SJCRH30 (cell line): ENCODE measurements around the gene ARHGAP21. TPM values are rescaled to one million over a fixed set of nuclear protein-coding genes. Genes with fewer than 3 reads are reported as not detected.
"Not testable (repeated sequence)": the region's sequence is repeated elsewhere in the genome, so short reads cannot be mapped to it uniquely, and the experiment has no call there.

Source experiments
- DNase-seq, 2 experiments: peaks; one replicate each; pipeline ENCODE4 v3.0.0-alpha.2; 2015 to 2020
- H3K27ac ChIP-seq: fragments of 250-450 bp; sonication (Bioruptor Pico); 2 replicates; pipeline ENCODE4 v1.5.1; 2020; ENCODE audit warnings: mild to moderate bottlenecking, moderate library complexity
- H3K27me3 ChIP-seq: fragments of 250-450 bp; sonication (Bioruptor Pico); 2 replicates; pipeline ENCODE4 v1.5.1; 2020; ENCODE audit warnings: mild to moderate bottlenecking, moderate library complexity
- H3K36me3 ChIP-seq: fragments of 250-450 bp; sonication (Bioruptor Pico); 2 replicates; pipeline ENCODE4 v1.5.1; 2020; ENCODE audit warnings: mild to moderate bottlenecking, moderate library complexity
- H3K4me1 ChIP-seq: fragments of 250-450 bp; sonication (Bioruptor Pico); 2 replicates; pipeline ENCODE4 v1.5.1; 2020; ENCODE audit warnings: mild to moderate bottlenecking, moderate library complexity
- H3K4me3 ChIP-seq: fragments of 250-450 bp; sonication (Bioruptor Pico); 2 replicates; pipeline ENCODE4 v1.5.1; 2020; ENCODE audit warnings: mild to moderate bottlenecking, moderate library complexity
- H3K9me3 ChIP-seq: fragments of 250-450 bp; sonication (Bioruptor Pico); replicated peaks from 2 replicates; pipeline ENCODE4 v1.5.1; 2020; ENCODE audit warnings: mild to moderate bottlenecking, moderate library complexity
- total RNA-seq: library from RNA; depleted of rRNA; stranded (reverse); fragments of >200 nt; shearing (Covaris generic); gene quantifications from 2 replicates; pipeline ENCODE4 v1.2.3, GENCODE V29; 2014

ARHGAP21 gene
- total RNA-seq, 1 experiment from 2014 or later: 48.7 TPM

GRCh38 chr10:24650669-24651391, 72.9 kb downstream of the ARHGAP21 start:
- peaks cover 4% of the 10 kb centered on the region; the same call in 1 of the 2 replicates for H3K9me3 ChIP-seq
- H3K27me3 ChIP-seq: no peaks in the 10 kb centered on the region
- H3K4me3 ChIP-seq: no peak overlapping the region
- peak; percentile 89 to 96 for DNase-seq
- peaks cover 20% of the 10 kb centered on the region for H3K4me1 ChIP-seq
- H3K36me3 ChIP-seq: no peaks in the 10 kb centered on the region
- peak overlapping the region; percentile 26 for H3K27ac ChIP-seq

GRCh38 chr10:24645784-24646183, 77.9 kb downstream of the ARHGAP21 start:
- Histone ChIP-seq H3K27me3 (no peaks in the 10 kb centered on the region), H3K36me3 (no peaks in the 10 kb centered on the region), H3K27ac (no peak overlapping the region), H3K4me1 (peaks cover 13% of the 10 kb centered on the region), H3K9me3 (no peaks in the 10 kb centered on the region), H3K4me3 (no peak overlapping the region)
- DNase-seq: peak; percentile 30 to 61

DNA sequence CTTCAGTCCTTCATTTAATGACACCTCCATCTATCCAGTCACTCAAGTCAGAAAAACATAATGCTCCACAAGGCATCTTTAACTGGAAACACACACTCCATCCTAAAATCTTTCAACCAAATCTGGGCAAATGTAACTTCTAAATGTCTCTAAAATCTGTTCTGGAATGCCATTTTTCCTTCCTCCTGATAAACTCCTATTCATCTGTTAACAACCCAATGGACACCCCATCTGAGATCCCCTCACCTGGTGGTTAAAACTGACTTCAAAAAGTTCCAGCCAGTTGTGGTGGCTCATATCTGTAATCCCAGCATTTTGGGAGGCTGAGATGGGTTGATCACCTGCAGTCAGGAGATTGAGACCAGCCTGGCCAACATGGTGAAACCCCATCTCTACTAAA, 78.7 kb downstream of the ARHGAP21 start:
- H3K4me3 ChIP-seq: no peak overlapping the region

GRCh38 chr10:24643679-24644209, 79.9 kb downstream of the ARHGAP21 start:
- no peak for DNase-seq
- H3K4me3 ChIP-seq: no peak overlapping the region
- peaks cover 7% of the 10 kb centered on the region for H3K4me1 ChIP-seq
- H3K9me3 ChIP-seq: no peaks in the 10 kb centered on the region
- H3K27ac ChIP-seq: no peak overlapping the region
- no peaks in the 10 kb centered on the region for H3K27me3 ChIP-seq
- no peaks in the 10 kb centered on the region for H3K36me3 ChIP-seq

More for the DNA sequence above, 78.7 kb downstream of the ARHGAP21 start:
- Histone ChIP-seq H3K36me3 (no peaks in the 10 kb centered on the region), H3K4me1 (peaks cover 7% of the 10 kb centered on the region), H3K27ac (no peak overlapping the region), H3K9me3 (no peaks in the 10 kb centered on the region), H3K27me3 (no peaks in the 10 kb centered on the region)
- DNase-seq: no peak

DNA sequence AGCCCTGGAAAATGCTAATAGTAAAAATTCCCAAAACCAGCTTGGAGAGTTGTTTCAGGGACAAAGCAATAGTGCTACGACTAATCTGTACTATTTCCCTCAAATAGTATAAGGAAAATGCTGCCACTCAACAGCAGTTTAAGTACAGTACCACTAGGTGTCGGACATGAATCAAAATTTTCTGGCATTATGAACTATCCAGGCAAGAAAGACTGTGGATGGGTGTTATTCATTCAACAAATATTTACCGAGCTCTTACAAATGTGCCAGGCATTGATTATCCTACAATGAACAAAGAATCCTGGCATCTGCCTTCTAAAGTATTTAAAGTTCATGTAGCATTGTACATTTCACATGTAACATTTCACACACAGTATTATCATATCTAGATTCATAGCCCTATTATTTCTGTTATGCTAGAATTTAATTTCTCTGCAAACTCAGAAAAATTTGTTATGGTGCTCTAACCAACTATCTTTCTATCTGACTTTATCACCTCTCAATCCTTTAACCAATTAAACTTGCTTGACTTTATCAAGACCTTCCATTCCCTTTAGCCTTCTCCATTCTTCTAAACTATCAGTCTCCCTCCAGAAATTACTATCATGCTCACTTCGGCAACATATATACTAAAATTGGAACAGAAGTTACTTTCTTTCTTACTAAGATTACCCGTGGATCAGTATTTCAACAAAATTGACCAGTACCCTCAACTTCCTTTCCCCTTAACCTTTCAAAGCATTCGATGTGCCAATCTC, 80.6 kb downstream of the ARHGAP21 start:
- Histone ChIP-seq H3K36me3 (no peaks in the 10 kb centered on the region), H3K4me3 (no peak overlapping the region), H3K27ac (no peak overlapping the region), H3K27me3 (no peaks in the 10 kb centered on the region), H3K4me1 (peaks cover 7% of the 10 kb centered on the region), H3K9me3 (no peaks in the 10 kb centered on the region)
- peak; percentile 20 to 70 for DNase-seq

GRCh38 chr10:24639124-24639523, 84.6 kb downstream of the ARHGAP21 start:
- Histone ChIP-seq H3K36me3 (no peaks in the 10 kb centered on the region), H3K27ac (no peak overlapping the region), H3K4me3 (no peak overlapping the region), H3K4me1 (no peaks in the 10 kb centered on the region), H3K9me3 (no peaks in the 10 kb centered on the region), H3K27me3 (no peaks in the 10 kb centered on the region)
- DNase-seq: no peak

DNA sequence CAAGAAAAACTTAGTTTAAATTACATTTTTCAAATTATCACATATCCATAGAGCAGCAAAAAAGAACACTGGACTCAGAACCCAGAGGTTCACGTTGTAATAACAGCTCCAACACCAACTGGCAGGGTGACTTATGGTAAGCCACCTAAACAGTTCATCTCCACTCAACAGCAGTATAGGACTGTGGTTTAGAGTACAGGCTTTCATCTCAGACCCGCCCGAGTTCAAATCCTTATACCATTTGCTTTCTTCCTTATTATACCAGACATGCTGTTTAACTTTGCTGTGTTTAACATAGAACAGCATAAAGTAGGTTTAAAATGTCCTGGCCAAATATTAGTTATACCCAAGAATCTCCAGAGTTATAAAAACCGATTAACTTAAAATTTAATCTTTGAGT, 97.9 kb downstream of the ARHGAP21 start:
- Histone ChIP-seq H3K27ac (no peak overlapping the region), H3K4me3 (no peak overlapping the region), H3K27me3 (no peaks in the 10 kb centered on the region), H3K9me3 (no peaks in the 10 kb centered on the region), H3K4me1 (no peaks in the 10 kb centered on the region), H3K36me3 (peaks cover 8% of the 10 kb centered on the region; the same call in 1 of the 2 replicates)
- no peak for DNase-seq

DNA sequence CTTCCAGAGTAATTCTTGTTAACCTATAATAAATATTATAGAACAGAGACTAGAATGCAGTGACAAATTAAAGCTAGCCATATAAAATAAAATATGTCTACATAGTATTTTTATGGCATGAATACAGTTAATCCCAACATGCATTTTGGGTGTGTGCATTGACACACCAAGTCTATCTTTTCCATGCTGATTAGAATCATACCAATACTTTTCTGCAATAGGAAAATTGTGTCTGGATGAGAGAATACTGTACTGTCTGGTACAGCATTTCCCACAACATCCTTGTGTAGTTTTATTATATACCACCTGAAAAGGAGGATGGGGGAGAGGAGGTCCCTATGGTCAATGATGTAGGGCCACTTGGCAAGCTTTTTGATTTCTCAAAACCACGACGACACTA, 100.3 kb downstream of the ARHGAP21 start:
- Histone ChIP-seq H3K36me3 (peaks cover 2% of the 10 kb centered on the region; the same call in 1 of the 2 replicates), H3K4me1 (no peaks in the 10 kb centered on the region), H3K27me3 (no peaks in the 10 kb centered on the region), H3K9me3 (no peaks in the 10 kb centered on the region), H3K27ac (no peak overlapping the region), H3K4me3 (no peak overlapping the region)
- no peak for DNase-seq

DNA sequence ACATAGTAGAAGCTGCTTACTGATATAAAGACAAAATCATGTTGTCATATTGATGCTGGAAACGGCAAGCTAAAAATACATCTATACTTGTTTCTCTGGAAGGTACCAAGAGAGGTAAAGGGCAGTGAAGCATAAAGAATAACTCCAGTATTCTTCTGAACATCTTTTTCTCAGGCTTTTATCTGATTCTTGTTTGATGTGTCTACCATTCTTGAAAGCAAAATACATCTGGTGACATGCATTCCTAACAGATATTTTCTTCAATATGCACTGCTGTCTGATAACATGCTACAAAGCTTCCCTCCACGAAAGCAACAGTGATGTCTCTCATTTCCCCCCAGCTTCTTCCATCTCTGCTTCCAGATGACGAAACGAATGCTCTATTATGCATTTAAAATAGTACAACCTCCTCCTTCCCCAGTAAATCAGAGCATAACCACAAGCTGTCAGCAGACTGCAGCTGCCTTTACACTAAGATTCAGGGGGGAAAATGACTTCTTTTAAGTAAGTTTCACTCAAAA, 100.8 kb downstream of the ARHGAP21 start:
- DNase-seq: no peak
- H3K4me3 ChIP-seq: no peak overlapping the region
- no peak overlapping the region for H3K27ac ChIP-seq
- no peaks in the 10 kb centered on the region for H3K27me3 ChIP-seq
- H3K9me3 ChIP-seq: no peaks in the 10 kb centered on the region
- H3K4me1 ChIP-seq: no peaks in the 10 kb centered on the region
- no peaks in the 10 kb centered on the region for H3K36me3 ChIP-seq

- DNase-seq, H3K27ac ChIP-seq, H3K4me3 ChIP-seq, H3K4me1 ChIP-seq, H3K36me3 ChIP-seq, H3K9me3 ChIP-seq, H3K27me3 ChIP-seq: not testable (repeated sequence)
Observed at GRCh38 chr10:24621035-24621795, 102.5 kb downstream of the ARHGAP21 start.

- H3K27me3 ChIP-seq, H3K4me1 ChIP-seq, H3K4me3 ChIP-seq, DNase-seq, H3K27ac ChIP-seq, H3K9me3 ChIP-seq, H3K36me3 ChIP-seq: not testable (repeated sequence)
Observed at GRCh38 chr10:24619994-24620310, 103.7 kb downstream of the ARHGAP21 start.

DNA sequence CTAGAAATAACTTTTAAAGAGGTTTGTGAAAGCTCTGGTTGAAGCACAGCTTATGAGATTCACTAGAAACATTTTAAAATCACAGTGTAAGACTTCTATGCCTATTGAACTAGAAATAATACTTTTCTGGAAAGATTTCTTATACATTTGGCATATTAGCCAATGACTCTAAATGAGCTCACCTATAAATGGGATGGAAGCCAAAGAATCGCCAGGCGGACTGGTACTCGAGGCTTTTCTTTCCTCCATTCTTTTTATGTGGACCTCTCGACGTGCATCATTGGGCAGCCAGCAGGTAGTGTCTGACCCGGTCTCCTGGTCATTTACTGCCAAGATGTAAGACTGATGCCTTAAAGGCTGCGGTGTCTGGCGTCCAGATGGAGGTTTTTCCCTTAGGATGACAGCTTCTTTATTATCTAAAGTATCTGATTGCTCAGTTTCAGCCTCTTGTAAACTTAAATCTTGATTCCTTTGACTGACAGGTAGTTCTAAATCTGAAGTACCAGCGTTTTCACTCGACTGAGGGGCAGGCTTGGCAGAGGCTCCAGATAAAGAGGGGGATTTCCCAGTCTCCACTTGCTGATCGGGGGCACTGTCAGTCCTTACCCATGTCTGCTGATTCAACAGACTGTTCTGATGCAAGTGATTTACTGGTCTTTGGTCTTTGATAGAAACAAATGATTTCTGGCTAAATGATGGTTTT, 104.2 kb downstream of the ARHGAP21 start:
- H3K27ac ChIP-seq, H3K27me3 ChIP-seq, H3K9me3 ChIP-seq, H3K4me1 ChIP-seq, DNase-seq, H3K36me3 ChIP-seq, H3K4me3 ChIP-seq: not testable (repeated sequence)

- DNase-seq: no peak
- no peak overlapping the region for H3K27ac ChIP-seq
- no peaks in the 10 kb centered on the region for H3K27me3 ChIP-seq
Observed at GRCh38 chr10:24618401-24618800, 105.3 kb downstream of the ARHGAP21 start.

GRCh38 chr10:24617771-24618396, 105.8 kb downstream of the ARHGAP21 start:
- H3K27ac ChIP-seq: no peak overlapping the region
- DNase-seq: peak; percentile 57 to 77
- H3K27me3 ChIP-seq: no peaks in the 10 kb centered on the region

More at GRCh38 chr10:24618401-24618800, 105.3 kb downstream of the ARHGAP21 start:
- no peaks in the 10 kb centered on the region for H3K9me3 ChIP-seq
- no peaks in the 10 kb centered on the region for H3K4me1 ChIP-seq
- no peaks in the 10 kb centered on the region for H3K36me3 ChIP-seq
- no peak overlapping the region for H3K4me3 ChIP-seq

More at GRCh38 chr10:24617771-24618396, 105.8 kb downstream of the ARHGAP21 start:
- Histone ChIP-seq H3K4me1 (no peaks in the 10 kb centered on the region), H3K36me3 (no peaks in the 10 kb centered on the region), H3K4me3 (no peak overlapping the region), H3K9me3 (no peaks in the 10 kb centered on the region)
